IMR-90 (cell line): ENCODE data around the gene AKT2. TPM values are rescaled to one million over a fixed set of nuclear protein-coding genes. Genes with fewer than 3 reads are reported as not detected.

Experiments
- ATAC-seq: fragments of 200-7000 bp; cut with Tn5 transposase; 2 replicates; pipeline ENCODE4 v1.9.1; 2020; ENCODE audit warnings: low read depth, mild to moderate bottlenecking, moderate library complexity
- BruUV-seq: library from RNA; stranded (reverse); fragments of 400-500 nt; replicated peaks from 2 replicates; lab custom pipeline; 2021; lab: Mats Ljungman, UMichigan
- CTCF ChIA-PET: fragments of 300-600 bp; formaldehyde crosslinking; extraction: SDS; loops from one replicate; lab custom pipeline; 2021; ENCODE audit warnings: antibody characterized with exemption; lab: Yijun Ruan, JAX
- POLR2A ChIA-PET: fragments of 300-600 bp; sonication (Branson Sonifier 250); formaldehyde crosslinking; loops from one replicate; lab custom pipeline; 2022; ENCODE audit warnings: antibody characterized with exemption; ENCODE audit not compliant: unreplicated experiment; lab: Charles Lee
- DNase-seq: peaks from one replicate; pipeline ENCODE4 v3.0.0; 2013
- H2AFZ ChIP-seq: replicated peaks from 2 replicates; pipeline ENCODE3; 2013; ENCODE audit warnings: low read length, mild to moderate bottlenecking; ENCODE audit not compliant: poor library complexity
- H2AK5ac ChIP-seq: 2 replicates; pipeline ENCODE4 v1.6.1; 2013; ENCODE audit warnings: low read depth, low read length, inconsistent platforms
- H2AK9ac ChIP-seq: replicated peaks from 2 replicates; pipeline ENCODE3; 2013; ENCODE audit warnings: mild to moderate bottlenecking, low read depth, low read length, moderate library complexity; ENCODE audit not compliant: poor library complexity
- H2BK120ac ChIP-seq: 2 replicates; pipeline ENCODE4 v1.6.1; 2013; ENCODE audit warnings: low read depth, low read length, inconsistent platforms
- H2BK15ac ChIP-seq: 3 replicates; pipeline ENCODE4 v1.6.1; 2013; ENCODE audit warnings: low read depth, low read length, inconsistent platforms
- H2BK20ac ChIP-seq: 2 replicates; pipeline ENCODE4 v1.6.1; 2013; ENCODE audit warnings: low read depth, mild to moderate bottlenecking, inconsistent platforms, low read length, moderate library complexity
- H2BK5ac ChIP-seq: 2 replicates; pipeline ENCODE4 v1.6.1; 2013; ENCODE audit warnings: mild to moderate bottlenecking, low read depth, low read length, inconsistent platforms; ENCODE audit not compliant: poor library complexity, severe bottlenecking
- H3K14ac ChIP-seq: replicated peaks from 2 replicates; pipeline ENCODE4 v1.6.1; 2013; ENCODE audit warnings: low read depth, low read length, inconsistent platforms
- H3K18ac ChIP-seq: 2 replicates; pipeline ENCODE4 v1.6.1; 2013; ENCODE audit warnings: low read depth, low read length, control low read depth
- H3K23ac ChIP-seq: 2 replicates; pipeline ENCODE4 v1.6.1; 2013; ENCODE audit warnings: low read depth, low read length, inconsistent platforms
- H3K27ac ChIP-seq: 2 replicates; pipeline ENCODE4 v1.5.1; 2013; ENCODE audit warnings: mild to moderate bottlenecking, control low read depth, low read length; ENCODE audit not compliant: insufficient read depth
- H3K27me3 ChIP-seq: 2 replicates; pipeline ENCODE4 v1.6.1; 2013; ENCODE audit warnings: low read length; ENCODE audit not compliant: control insufficient read depth, insufficient read depth
- H3K36me3 ChIP-seq: 2 replicates; pipeline ENCODE4 v1.6.1; 2013; ENCODE audit warnings: low read length, mixed read lengths; ENCODE audit not compliant: control insufficient read depth, insufficient read depth
- H3K4ac ChIP-seq: 2 replicates; pipeline ENCODE4 v1.6.1; 2013; ENCODE audit warnings: low read depth, low read length, inconsistent platforms
- H3K4me1 ChIP-seq: 2 replicates; pipeline ENCODE4 v1.6.1; 2013; ENCODE audit warnings: low read length, mixed read lengths; ENCODE audit not compliant: control insufficient read depth, insufficient read depth
- H3K4me2 ChIP-seq: 2 replicates; pipeline ENCODE4 v1.6.1; 2013; ENCODE audit warnings: low read depth, mild to moderate bottlenecking, control low read depth, low read length, moderate library complexity
- H3K4me3 ChIP-seq: 2 replicates; pipeline ENCODE4 v1.5.1; 2013; ENCODE audit warnings: low read depth, mild to moderate bottlenecking, control low read depth, low read length, moderate library complexity; ENCODE audit not compliant: insufficient read depth
- H3K56ac ChIP-seq: 2 replicates; pipeline ENCODE4 v1.6.1; 2013; ENCODE audit warnings: low read length, inconsistent platforms; ENCODE audit not compliant: insufficient read depth; ENCODE audit errors: extremely low read depth
- H3K79me1 ChIP-seq, 2 experiments: 2 replicates each; pipeline ENCODE4 v1.6.1; 2013; ENCODE audit warnings: low read length in 2 of 2, inconsistent platforms in 1 of 2, low read depth in 1 of 2
- H3K9ac ChIP-seq: 2 replicates; pipeline ENCODE4 v1.6.1; 2013; ENCODE audit warnings: low read depth, low read length, control low read depth
- H3K9me1 ChIP-seq: 2 replicates; pipeline ENCODE4 v1.6.1; 2013; ENCODE audit warnings: low read length, inconsistent platforms; ENCODE audit not compliant: insufficient read depth
- H3K9me3 ChIP-seq: 2 replicates; pipeline ENCODE4 v1.6.1; 2013; ENCODE audit warnings: low read length; ENCODE audit not compliant: control insufficient read depth, insufficient read depth
- H4K20me1 ChIP-seq: 2 replicates; pipeline ENCODE4 v1.6.1; 2013; ENCODE audit warnings: low read length, inconsistent platforms; ENCODE audit not compliant: insufficient read depth
- H4K5ac ChIP-seq: 2 replicates; pipeline ENCODE4 v1.6.1; 2013; ENCODE audit warnings: mild to moderate bottlenecking, low read depth, low read length, control low read depth
- H4K8ac ChIP-seq, 2 experiments: 2 replicates each; pipeline ENCODE4 v1.6.1; 2013; ENCODE audit warnings: low read depth in 2 of 2, low read length in 2 of 2, control low read depth in 1 of 2, inconsistent platforms in 1 of 2
- H4K91ac ChIP-seq: 2 replicates; pipeline ENCODE4 v1.6.1; 2013; ENCODE audit warnings: low read depth, low read length, inconsistent platforms; ENCODE audit not compliant: insufficient read depth
- BHLHE40 ChIP-seq: fragments of 150-350 bp; IDR thresholded peaks from 2 replicates; pipeline ENCODE4 v1.6.1; 2016; ENCODE audit warnings: mild to moderate bottlenecking, low read depth, low read length
- CEBPB ChIP-seq: IDR thresholded peaks from 2 replicates; pipeline ENCODE4 v1.6.1; 2012; ENCODE audit warnings: low read depth, low read length, improper control_type of control experiment
- CTCF ChIP-seq: conservative IDR thresholded peaks from 2 replicates; pipeline ENCODE4 v1.5.1; 2012; ENCODE audit warnings: mild to moderate bottlenecking, low read depth, low read length, improper control_type of control experiment
- ELK1 ChIP-seq: fragments of 150-350 bp; IDR thresholded peaks from 2 replicates; pipeline ENCODE4 v1.6.1; 2016; ENCODE audit warnings: low read depth, mild to moderate bottlenecking, low read length, moderate library complexity, borderline replicate concordance
- FOS ChIP-seq: fragments of 150-350 bp; IDR thresholded peaks from 2 replicates; pipeline ENCODE4 v1.6.1; 2016; ENCODE audit warnings: low read depth, low read length
- MAFK ChIP-seq: IDR thresholded peaks from 2 replicates; pipeline ENCODE4 v1.6.1; 2012; ENCODE audit warnings: low read depth, low read length, improper control_type of control experiment
- MAZ ChIP-seq: IDR thresholded peaks from 2 replicates; pipeline ENCODE4 v1.6.1; 2012; ENCODE audit warnings: low read depth, mild to moderate bottlenecking, low read length, improper control_type of control experiment, moderate library complexity, borderline replicate concordance
- MXI1 ChIP-seq: IDR thresholded peaks from 2 replicates; pipeline ENCODE4 v1.6.1; 2012; ENCODE audit warnings: low read depth, mild to moderate bottlenecking, low read length, moderate library complexity, borderline replicate concordance
- NFE2L2 ChIP-seq: fragments of 150-350 bp; IDR thresholded peaks from 2 replicates; pipeline ENCODE4 v1.6.1; 2016; ENCODE audit warnings: low read depth, mild to moderate bottlenecking, low read length
- POLR2A ChIP-seq: IDR thresholded peaks from 2 replicates; pipeline ENCODE4 v1.6.1; 2012; ENCODE audit warnings: mild to moderate bottlenecking, low read depth, low read length
- RAD21 ChIP-seq: IDR thresholded peaks from 2 replicates; pipeline ENCODE4 v1.6.1; 2012; ENCODE audit warnings: low read length, improper control_type of control experiment
- RCOR1 ChIP-seq: IDR thresholded peaks from 2 replicates; pipeline ENCODE4 v1.6.1; 2012; ENCODE audit warnings: mild to moderate bottlenecking, low read length, improper control_type of control experiment; ENCODE audit not compliant: insufficient replicate concordance
- RFX5 ChIP-seq: IDR thresholded peaks from 2 replicates; pipeline ENCODE4 v1.8.0; 2012; ENCODE audit warnings: low read depth, mild to moderate bottlenecking, low read length, moderate library complexity
- SMC3 ChIP-seq: fragments of 150-350 bp; IDR thresholded peaks from 2 replicates; pipeline ENCODE4 v1.6.1; 2016; ENCODE audit warnings: low read depth, mild to moderate bottlenecking, antibody characterized with exemption, low read length, moderate library complexity
- WGBS, 2 experiments: methylation state at CpG; one replicate each; pipeline versions ENCODE4 v1.1.5 to v1.1.7; 2013; ENCODE audit warnings: missing lambda C conversion rate in 2 of 2; ENCODE audit not compliant: insufficient read length in 1 of 2; ENCODE audit errors: extremely low coverage in 2 of 2; 5-methylcytosine and 5-hydroxymethylcytosine counted together
- dilution Hi-C: fragments of 300-500 bp; cut with HindIII; formaldehyde crosslinking; loops from one replicate; pipeline ENCODE4 v1.14.3; 2018; ENCODE audit warnings: low sequenced_read_pairs; ENCODE audit not compliant: unreplicated experiment
- in situ Hi-C: fragments of 300-500 bp; cut with MboI; formaldehyde crosslinking; loops from 3 replicates; pipeline ENCODE4 v1.14.3; 2019; ENCODE audit warnings: low sequenced_read_pairs, inconsistent platforms, mixed read lengths
- intact Hi-C: fragments of 100-400 bp; cut with micrococcal nuclease; formaldehyde crosslinking; loops from 2 replicates; pipeline ENCODE4 v1.10.0; 2022
- polyA plus RNA-seq, 3 experiments: library from polyadenylated mRNA; depleted of rRNA; stranded (reverse); fragments of >200 nt; gene quantifications; 2 replicates each; pipeline ENCODE4 v1.2.3, GENCODE V29; 2012; ENCODE audit warnings: low replicate concordance in 1 of 3
- total RNA-seq: library from RNA; depleted of rRNA; stranded (reverse); fragments of >200 nt; gene quantifications from 2 replicates; pipeline ENCODE4 v1.2.3, GENCODE V29; 2012
- TF ChIP-seq, protein P1 (sequence below): fragments of 150-350 bp; IDR thresholded peaks from 2 replicates; pipeline ENCODE4 v1.6.1; 2017; ENCODE audit warnings: mild to moderate bottlenecking, antibody characterized with exemption, low read length, low read depth

Gene AKT2
- total and polyA plus RNA-seq, 2 of the 4 experiments (the other 2 are of a cell fraction) = 61.5 to 104 TPM

GRCh38 chr19:40279761-40280607, 5.2 kb downstream of the AKT2 start:
- Histone ChIP-seq H2AFZ (no peak overlapping the region), H4K20me1 (peaks cover 87% of the 10 kb centered on the region), H3K14ac (no peak overlapping the region), H3K36me3 (no peaks in the 10 kb centered on the region), H4K8ac (no peak overlapping the region), H2BK15ac (no peak overlapping the region), H3K27me3 (no peaks in the 10 kb centered on the region), H4K5ac (no peak overlapping the region), H2AK5ac (no peak overlapping the region), H3K4me1 (peaks cover 25% of the 10 kb centered on the region), H3K9ac (no peak overlapping the region), H3K9me3 (no peaks in the 10 kb centered on the region), H3K18ac (no peak overlapping the region), H2BK120ac (no peak overlapping the region), H3K27ac (no peak overlapping the region), H3K56ac (no peak overlapping the region), H3K23ac (peak overlapping the region; percentile 69; the same call in 1 of the 2 replicates), H3K4me3 (no peak overlapping the region), H3K4ac (no peak overlapping the region), H2BK5ac (no peak overlapping the region), H2AK9ac (no peak overlapping the region), H2BK20ac (no peak overlapping the region), H3K79me1 (peaks cover 19 to 93% of the 10 kb centered on the region in 2 experiments; a peak in 3 of 4 replicates), H3K9me1 (peaks cover 22% of the 10 kb centered on the region), H4K91ac (no peak overlapping the region), H3K4me2 (no peak overlapping the region)
- ChIA-PET CTCF (no interaction called here), POLR2A (no interaction called here)
- WGBS, 2 experiments = 96% methylated on average over 3 of the region's 17 CpGs; no CpG with 5 or more reads in 1 of the 2 experiments
- dilution Hi-C loops = no loop called here
- intact Hi-C loops = no loop called here
- in situ Hi-C loops = no loop called here
- no peak for DNase-seq
- ATAC-seq = no peak
- BruUV-seq = no TSS peak
- TF ChIP-seq RCOR1 (no peak), CTCF (no peak), SMC3 (no peak), NFE2L2 (no peak), MAZ (no peak), MAFK (no peak), ELK1 (no peak), MXI1 (no peak), CEBPB (no peak), FOS (no peak), BHLHE40 (no peak), RFX5 (no peak), POLR2A (no peak), RAD21 (no peak)
- TF ChIP-seq, protein P1, sequence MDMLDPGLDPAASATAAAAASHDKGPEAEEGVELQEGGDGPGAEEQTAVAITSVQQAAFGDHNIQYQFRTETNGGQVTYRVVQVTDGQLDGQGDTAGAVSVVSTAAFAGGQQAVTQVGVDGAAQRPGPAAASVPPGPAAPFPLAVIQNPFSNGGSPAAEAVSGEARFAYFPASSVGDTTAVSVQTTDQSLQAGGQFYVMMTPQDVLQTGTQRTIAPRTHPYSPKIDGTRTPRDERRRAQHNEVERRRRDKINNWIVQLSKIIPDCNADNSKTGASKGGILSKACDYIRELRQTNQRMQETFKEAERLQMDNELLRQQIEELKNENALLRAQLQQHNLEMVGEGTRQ = no peak
